Eye (tissue), 1 donor: ENCODE results near the gene ALK.
A peak's percentile ranks its signal among the peaks of the same experiment; 100 is the strongest.

ENCODE experiments used
- DNase-seq: peaks from one replicate; pipeline ENCODE4 v3.0.0-alpha.2; 2015

Gene ALK

GRCh38 chr2:29393676-29394075, 527.7 kb downstream of the ALK start:
- DNase-seq: no peak

GRCh38 chr2:29392774-29393173, 528.6 kb downstream of the ALK start:
- no peak for DNase-seq

- no peak for DNase-seq
Observed at GRCh38 chr2:29390136-29390535, 531.2 kb downstream of the ALK start.

- DNase-seq: no peak
Observed at GRCh38 chr2:29389686-29390085, 531.7 kb downstream of the ALK start.

GRCh38 chr2:29388071-29388470, 533.3 kb downstream of the ALK start:
- no peak for DNase-seq

GRCh38 chr2:29382486-29382885, 538.9 kb downstream of the ALK start:
- no peak for DNase-seq

DNA sequence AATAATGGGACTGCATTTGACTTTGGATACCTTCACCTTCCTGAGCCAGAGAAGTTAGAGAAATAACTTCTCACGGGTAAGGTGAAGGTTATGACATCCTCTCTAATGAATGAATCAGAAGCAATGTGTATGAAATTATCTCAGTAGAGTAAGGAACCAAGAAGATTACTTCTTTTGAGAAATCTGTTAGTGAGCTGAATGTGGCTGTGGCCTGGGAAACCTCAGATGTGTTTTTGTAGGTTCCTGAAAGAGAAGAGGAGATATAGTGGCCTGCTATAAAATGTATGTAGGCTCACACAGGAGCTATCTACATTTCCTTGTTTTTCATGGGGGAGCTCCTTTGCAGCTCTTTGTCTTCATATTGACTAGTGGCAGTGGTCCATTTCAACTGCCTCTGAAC, 543.6 kb downstream of the ALK start:
- no peak for DNase-seq

GRCh38 chr2:29376541-29376940, 544.8 kb downstream of the ALK start:
- DNase-seq: no peak

GRCh38 chr2:29375843-29376242, 545.5 kb downstream of the ALK start:
- no peak for DNase-seq

DNA sequence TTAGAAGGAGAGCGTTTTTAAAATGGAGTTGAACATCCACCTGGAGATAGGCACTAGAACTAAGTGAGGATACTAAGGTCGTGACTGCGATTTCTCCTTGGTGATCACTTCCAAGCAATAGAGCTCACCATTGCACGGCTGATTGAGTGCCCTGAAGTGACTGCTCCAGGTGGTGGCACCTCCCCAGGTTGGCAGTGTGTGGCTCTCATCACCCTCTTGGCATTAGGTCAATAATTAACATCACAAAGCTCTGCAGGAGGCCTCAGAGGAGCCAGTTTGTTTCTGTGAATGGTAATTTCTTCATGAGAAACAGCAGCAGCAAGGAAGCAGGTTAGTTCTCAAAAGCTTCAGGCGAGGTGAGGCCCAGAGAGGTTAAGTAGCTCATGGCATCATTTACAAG, 546.6 kb downstream of the ALK start:
- DNase-seq: no peak

GRCh38 chr2:29373870-29374269, 547.5 kb downstream of the ALK start:
- no peak for DNase-seq

- DNase-seq: no peak
Observed at GRCh38 chr2:29372185-29372584, 549.2 kb downstream of the ALK start.

GRCh38 chr2:29370581-29371125, 550.7 kb downstream of the ALK start:
- no peak for DNase-seq

DNA sequence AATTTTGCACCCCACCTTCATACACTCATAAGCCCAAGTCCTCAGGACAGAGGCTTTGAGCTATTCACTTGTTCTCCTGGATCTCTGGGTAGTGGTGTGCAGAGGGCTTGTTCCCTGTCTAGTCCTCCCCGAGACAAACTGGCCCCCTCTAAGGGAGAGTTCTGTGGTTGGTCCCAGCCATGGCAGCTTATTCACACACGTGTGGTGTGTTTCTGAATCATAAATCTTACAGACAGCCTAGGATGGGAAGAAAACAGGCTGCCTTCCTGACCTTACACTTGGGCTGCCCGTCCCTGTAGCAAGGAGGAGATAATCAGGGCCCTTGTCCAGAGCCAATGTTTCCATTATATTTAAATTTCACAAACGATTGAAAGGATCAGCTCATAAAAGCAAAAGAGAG, 551.2 kb downstream of the ALK start:
- no peak for DNase-seq

DNA sequence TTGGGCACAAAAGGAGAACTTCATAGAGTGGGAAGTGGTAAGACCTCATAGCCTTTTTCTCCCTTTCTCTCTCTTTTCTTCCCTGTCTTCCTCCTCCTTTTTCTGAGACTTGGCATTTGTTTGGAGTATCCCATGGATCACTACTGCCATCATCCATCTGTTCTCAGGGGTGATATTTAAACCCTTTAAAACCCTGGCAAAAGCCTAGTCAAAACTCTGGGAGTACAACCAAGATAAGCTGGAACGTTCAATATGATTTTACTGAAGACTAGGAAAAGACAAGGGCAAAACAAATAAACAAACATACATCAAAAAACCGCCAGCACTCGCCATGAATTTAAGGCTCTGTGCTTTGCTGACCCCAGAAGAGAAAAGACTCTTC, 552.7 kb downstream of the ALK start:
- no peak for DNase-seq

GRCh38 chr2:29367986-29368658, 553.3 kb downstream of the ALK start:
- no peak for DNase-seq

GRCh38 chr2:29363111-29363510, 558.3 kb downstream of the ALK start:
- no peak for DNase-seq

GRCh38 chr2:29361231-29361630, 560.2 kb downstream of the ALK start:
- DNase-seq: peak; percentile 54

GRCh38 chr2:29360016-29360784, 561.2 kb downstream of the ALK start:
- no peak for DNase-seq

DNA sequence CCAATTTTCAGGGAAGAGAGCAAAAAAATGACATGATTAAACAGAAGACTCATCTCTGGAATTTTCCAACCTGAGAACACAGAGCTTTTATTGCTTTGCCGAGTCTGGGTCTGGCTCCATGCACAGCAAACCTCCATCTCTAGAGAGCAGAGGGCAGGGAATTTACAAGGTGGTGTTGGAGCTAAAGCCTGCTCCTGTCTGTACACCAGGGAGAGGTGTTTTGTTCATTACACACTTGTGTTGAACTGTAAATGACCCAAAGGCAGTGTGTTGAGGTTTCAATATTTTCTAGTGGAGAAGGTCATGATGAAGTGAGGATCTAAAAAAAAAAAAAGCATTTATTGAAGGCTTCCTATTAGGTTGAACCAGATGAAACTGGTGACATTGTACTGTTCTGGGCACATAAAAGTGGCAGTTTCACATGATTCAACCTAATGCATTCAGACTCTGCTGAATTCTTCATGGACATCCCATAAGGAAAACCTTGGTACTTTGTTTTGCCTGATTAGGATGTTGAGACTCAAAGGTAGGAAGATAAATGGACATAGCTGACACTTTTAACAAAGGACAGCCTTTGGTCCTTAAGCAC, 567.9 kb downstream of the ALK start:
- no peak for DNase-seq

- peak; percentile 43 for DNase-seq
Observed at GRCh38 chr2:29351916-29352591, 569.3 kb downstream of the ALK start.

DNA sequence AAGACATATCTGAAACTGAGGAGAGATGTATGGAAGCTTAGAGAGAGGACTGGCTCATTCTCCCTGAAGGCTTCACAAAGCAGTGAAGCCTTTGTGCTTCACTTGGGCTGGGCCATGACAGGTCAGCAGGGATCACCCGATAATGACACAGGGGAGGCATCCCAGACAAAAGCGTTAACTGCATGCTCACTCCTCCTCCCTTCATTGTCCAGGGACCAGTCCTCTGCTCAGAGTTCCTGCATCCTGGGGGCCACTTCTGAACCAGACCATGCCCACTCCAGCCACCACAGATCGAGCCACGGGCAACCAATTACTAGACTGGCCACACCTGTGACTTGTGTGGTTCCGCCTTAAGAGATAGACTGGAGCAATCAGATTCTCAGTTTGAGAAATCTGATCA, 570.1 kb downstream of the ALK start:
- no peak for DNase-seq

GRCh38 chr2:29349316-29350030, 571.9 kb downstream of the ALK start:
- DNase-seq: no peak
